Endothelial cell of hepatic sinusoid (primary cell): Measurements from ENCODE around the gene CHRDL2.

Source experiments
- in situ Hi-C: cut with HindIII; loops from 2 replicates; pipeline ENCODE4 v1.10.0; 2017; ENCODE audit warnings: low sequenced_read_pairs

The CHRDL2 gene

GRCh38 chr11:74717221-74717969 lies 13.8 kb downstream of the CHRDL2 start:
- in situ Hi-C loops, result no loop called here

- in situ Hi-C loops, result no loop called here
These were observed 16.3 kb downstream of the CHRDL2 start for GRCh38 chr11:74714904-74715303.

- in situ Hi-C loops, result no loop called here
These were observed 17.5 kb downstream of the CHRDL2 start for GRCh38 chr11:74713686-74714085.

- in situ Hi-C loops, result no loop called here
These were observed 20.8 kb downstream of the CHRDL2 start for GRCh38 chr11:74710281-74710938.

GRCh38 chr11:74709175-74709574 lies 22.1 kb downstream of the CHRDL2 start:
- in situ Hi-C loops, result no loop called here

- in situ Hi-C loops, result no loop called here
These were observed 23.4 kb downstream of the CHRDL2 start for GRCh38 chr11:74707602-74708510.

GRCh38 chr11:74707182-74707581 lies 24.0 kb downstream of the CHRDL2 start:
- in situ Hi-C loops, result no loop called here

- in situ Hi-C loops, result no loop called here
These were observed 28.0 kb downstream of the CHRDL2 start for GRCh38 chr11:74703211-74703610.

- in situ Hi-C loops, result no loop called here
These were observed 28.7 kb downstream of the CHRDL2 start for GRCh38 chr11:74702383-74703007.

- in situ Hi-C loops, result no loop called here
These were observed 29.9 kb downstream of the CHRDL2 start for GRCh38 chr11:74701351-74701750.

GRCh38 chr11:74699615-74700396 lies 31.4 kb downstream of the CHRDL2 start:
- in situ Hi-C loops, result no loop called here

GRCh38 chr11:74697722-74698121 lies 33.5 kb downstream of the CHRDL2 start:
- in situ Hi-C loops, result no loop called here

- in situ Hi-C loops, result no loop called here
These were observed 34.1 kb downstream of the CHRDL2 start for GRCh38 chr11:74696939-74697675.

- in situ Hi-C loops, result no loop called here
These were observed 34.7 kb downstream of the CHRDL2 start for GRCh38 chr11:74696500-74696899.

- in situ Hi-C loops, result no loop called here
These were observed 35.4 kb downstream of the CHRDL2 start for GRCh38 chr11:74695705-74696280.

GRCh38 chr11:74694136-74694930 lies 36.9 kb downstream of the CHRDL2 start:
- in situ Hi-C loops, result no loop called here

GRCh38 chr11:74693531-74693930 lies 37.7 kb downstream of the CHRDL2 start:
- in situ Hi-C loops, result no loop called here

- in situ Hi-C loops, result no loop called here
These were observed 39.5 kb downstream of the CHRDL2 start for GRCh38 chr11:74691755-74692154.
